GM23338 (cell line): ENCODE results near the gene FILIP1L. TPM values are rescaled to one million over a fixed set of nuclear protein-coding genes. Genes with fewer than 3 reads are reported as not detected.

ENCODE experiments used
- ATAC-seq: fragments of 200-7000 bp; cut with Tn5 transposase; 3 replicates; pipeline ENCODE4 v1.9.1; 2020
- DNase-seq: peaks from one replicate; pipeline ENCODE4 v3.0.0-alpha.2; 2015; ENCODE audit warnings: low spot score
- H2AFZ ChIP-seq: fragments of 200-600 bp; sonication (generic); 2 replicates; pipeline ENCODE4 v1.8.0; 2016; ENCODE audit warnings: antibody characterized with exemption, mild to moderate bottlenecking, moderate library complexity
- H3F3A ChIP-seq: fragments of 200-600 bp; sonication (generic); replicated peaks from 2 replicates; pipeline ENCODE4 v1.8.0; 2017; ENCODE audit warnings: antibody characterized with exemption, mixed run types, low read depth
- H3K27ac ChIP-seq: fragments of 200-600 bp; sonication (generic); 2 replicates; pipeline ENCODE4 v1.6.1; 2016; ENCODE audit warnings: low read depth
- H3K27me3 ChIP-seq: fragments of 200-600 bp; sonication (generic); 2 replicates; pipeline ENCODE4 v1.8.0; 2016; ENCODE audit warnings: mild to moderate bottlenecking, mixed run types, moderate library complexity; ENCODE audit not compliant: insufficient read depth
- H3K36me3 ChIP-seq: fragments of 200-600 bp; sonication (generic); 2 replicates; pipeline ENCODE4 v1.8.0; 2016; ENCODE audit warnings: mild to moderate bottlenecking; ENCODE audit not compliant: insufficient read depth
- H3K4me1 ChIP-seq: fragments of 200-600 bp; sonication (generic); 2 replicates; pipeline ENCODE4 v1.8.0; 2016; ENCODE audit warnings: mild to moderate bottlenecking, moderate library complexity; ENCODE audit not compliant: insufficient read depth
- H3K4me2 ChIP-seq: fragments of 200-600 bp; sonication (generic); 2 replicates; pipeline ENCODE4 v1.7.1; 2017; ENCODE audit warnings: mixed run types
- H3K4me3 ChIP-seq: fragments of 200-600 bp; sonication (generic); 2 replicates; pipeline ENCODE4 v1.6.1; 2016; ENCODE audit warnings: mixed run types
- H3K79me2 ChIP-seq: fragments of 200-600 bp; sonication (generic); replicated peaks from 2 replicates; pipeline ENCODE4 v1.8.0; 2017; ENCODE audit warnings: mild to moderate bottlenecking; ENCODE audit not compliant: insufficient read depth
- H3K9me2 ChIP-seq: fragments of 200-600 bp; sonication (generic); 2 replicates; pipeline ENCODE4 v1.8.0; 2017; ENCODE audit not compliant: insufficient read depth
- H4K20me1 ChIP-seq: fragments of 200-600 bp; sonication (generic); replicated peaks from 2 replicates; pipeline ENCODE4 v1.8.0; 2017; ENCODE audit warnings: mild to moderate bottlenecking; ENCODE audit not compliant: insufficient read depth
- H3K27ac Mint-ChIP-seq: 2 replicates; pipeline ENCODE4 v1.8.0; 2020; ENCODE audit warnings: inconsistent platforms, mild to moderate bottlenecking, moderate library complexity, mixed read lengths
- H3K27me3 Mint-ChIP-seq: 3 replicates; pipeline ENCODE4 v1.8.0; 2022; ENCODE audit warnings: low read depth, mild to moderate bottlenecking, moderate library complexity, mixed read lengths, inconsistent platforms; ENCODE audit not compliant: insufficient read depth, poor library complexity
- H3K36me3 Mint-ChIP-seq: 3 replicates; pipeline ENCODE4 v1.8.0; 2021; ENCODE audit warnings: low read depth, mild to moderate bottlenecking, inconsistent platforms, moderate library complexity, mixed read lengths
- H3K4me1 Mint-ChIP-seq: 3 replicates; pipeline ENCODE4 v1.8.0; 2020; ENCODE audit warnings: mild to moderate bottlenecking, inconsistent platforms, mixed read lengths
- H3K4me3 Mint-ChIP-seq: 3 replicates; pipeline ENCODE4 v1.8.0; 2021; ENCODE audit warnings: moderate library complexity, mild to moderate bottlenecking, inconsistent platforms, mixed read lengths
- H3K9me3 Mint-ChIP-seq: 3 replicates; pipeline ENCODE4 v1.8.0; 2020; ENCODE audit warnings: moderate library complexity, mild to moderate bottlenecking, inconsistent platforms, mixed read lengths
- CTCF ChIP-seq, 2 experiments: fragments of 200-600 bp in 1 of 2; sonication (generic) in 1 of 2; conservative IDR thresholded peaks; 2 replicates each; pipeline versions ENCODE4 v1.5.1 to v1.6.1; 2016 to 2017; ENCODE audit warnings: antibody characterized with exemption in 2 of 2, low read depth in 2 of 2, mild to moderate bottlenecking in 2 of 2, moderate library complexity in 1 of 2
- ETS1 ChIP-seq: IDR thresholded peaks from 2 replicates; pipeline ENCODE4 v1.6.1; 2016; ENCODE audit warnings: antibody characterized with exemption
- EZH2 ChIP-seq: fragments of 200-600 bp; sonication (generic); IDR thresholded peaks from one replicate; pipeline ENCODE4 v1.8.0; 2017; ENCODE audit warnings: antibody characterized with exemption, mild to moderate bottlenecking, low read depth; ENCODE audit not compliant: unreplicated experiment
- EZH2phosphoT487 ChIP-seq: fragments of 200-600 bp; sonication (generic); IDR thresholded peaks from one replicate; pipeline ENCODE4 v1.8.1; 2018; ENCODE audit warnings: antibody characterized with exemption; ENCODE audit not compliant: unreplicated experiment
- JUNB ChIP-seq: IDR thresholded peaks from one replicate; pipeline ENCODE4 v1.6.1; 2016; ENCODE audit warnings: antibody characterized with exemption; ENCODE audit not compliant: unreplicated experiment
- STAT1 ChIP-seq: IDR thresholded peaks from one replicate; pipeline ENCODE4 v1.6.1; 2016; ENCODE audit warnings: antibody characterized with exemption; ENCODE audit not compliant: unreplicated experiment
- ZNF114 ChIP-seq: fragments of 250-450 bp; sonication (Bioruptor Pico); IDR thresholded peaks from 2 replicates; pipeline ENCODE4 v1.5.0; 2020; ENCODE audit warnings: mild to moderate bottlenecking, moderate library complexity
- ZNF331 ChIP-seq: fragments of 250-450 bp; sonication (Bioruptor Pico); IDR thresholded peaks from 2 replicates; pipeline ENCODE4 v1.5.0; 2020; ENCODE audit warnings: low read depth, mild to moderate bottlenecking, moderate library complexity
- ZNF462 ChIP-seq: fragments of 250-450 bp; sonication (Bioruptor Pico); IDR thresholded peaks from 2 replicates; pipeline ENCODE4 v1.5.0; 2020; ENCODE audit warnings: mild to moderate bottlenecking, moderate library complexity
- polyA plus RNA-seq: library from polyadenylated mRNA; unstranded; fragments of >200 nt; fragmentation: Nextera tagmentation; extraction: Ambion mirVana; gene quantifications from 2 replicates; pipeline ENCODE4 v1.2.1, GENCODE V29; 2016
- total RNA-seq: library from RNA; depleted of rRNA; stranded (reverse); fragments of >200 nt; shearing (Covaris generic); gene quantifications from 2 replicates; pipeline ENCODE4 v1.2.3, GENCODE V29; 2014

Gene FILIP1L
- total and polyA plus RNA-seq, 2 experiments from 2014 or later: 1.6 TPM; not detected in 1

GRCh38 chr3:100099621-100100020 lies 14.7 kb downstream of the FILIP1L start:
- no peak overlapping the region for H3K4me3 Mint-ChIP-seq
- Histone ChIP-seq H3K27me3 (no peaks in the 10 kb centered on the region), H3K27ac (no peak overlapping the region), H3K9me2 (no peaks in the 10 kb centered on the region), H3K36me3 (no peaks in the 10 kb centered on the region), H3K4me3 (no peak overlapping the region), H2AFZ (no peak overlapping the region), H3F3A (no peaks in the 10 kb centered on the region), H3K4me2 (no peak overlapping the region), H4K20me1 (no peaks in the 10 kb centered on the region), H3K79me2 (no peaks in the 10 kb centered on the region), H3K4me1 (no peaks in the 10 kb centered on the region)
- H3K9me3 Mint-ChIP-seq: no peaks in the 10 kb centered on the region
- peaks cover 19% of the 10 kb centered on the region; the same call in 2 of the 3 replicates for H3K4me1 Mint-ChIP-seq
- no peaks in the 10 kb centered on the region; the same call in 2 of the 3 replicates for H3K36me3 Mint-ChIP-seq
- TF ChIP-seq STAT1 (no peak), ETS1 (no peak), EZH2phosphoT487 (no peak), ZNF462 (no peak), ZNF114 (no peak), CTCF (conservative IDR thresholded peaks at IDR 0.05; ENCODE audit: low read depth in 2 of 2) (no peak), EZH2 (no peak), ZNF331 (CRISPR knock-in tag) (no peak), JUNB (no peak)
- no peak for ATAC-seq
- no peak overlapping the region for H3K27ac Mint-ChIP-seq
- no peak for DNase-seq
- H3K27me3 Mint-ChIP-seq: peaks cover 1% of the 10 kb centered on the region
